Measurements from ENCODE around the gene PFKL.
"Not testable (repeated sequence)": the region's sequence is repeated elsewhere in the genome, so short reads cannot be mapped to it uniquely, and the experiment has no call there.

PFKL gene

DNA sequence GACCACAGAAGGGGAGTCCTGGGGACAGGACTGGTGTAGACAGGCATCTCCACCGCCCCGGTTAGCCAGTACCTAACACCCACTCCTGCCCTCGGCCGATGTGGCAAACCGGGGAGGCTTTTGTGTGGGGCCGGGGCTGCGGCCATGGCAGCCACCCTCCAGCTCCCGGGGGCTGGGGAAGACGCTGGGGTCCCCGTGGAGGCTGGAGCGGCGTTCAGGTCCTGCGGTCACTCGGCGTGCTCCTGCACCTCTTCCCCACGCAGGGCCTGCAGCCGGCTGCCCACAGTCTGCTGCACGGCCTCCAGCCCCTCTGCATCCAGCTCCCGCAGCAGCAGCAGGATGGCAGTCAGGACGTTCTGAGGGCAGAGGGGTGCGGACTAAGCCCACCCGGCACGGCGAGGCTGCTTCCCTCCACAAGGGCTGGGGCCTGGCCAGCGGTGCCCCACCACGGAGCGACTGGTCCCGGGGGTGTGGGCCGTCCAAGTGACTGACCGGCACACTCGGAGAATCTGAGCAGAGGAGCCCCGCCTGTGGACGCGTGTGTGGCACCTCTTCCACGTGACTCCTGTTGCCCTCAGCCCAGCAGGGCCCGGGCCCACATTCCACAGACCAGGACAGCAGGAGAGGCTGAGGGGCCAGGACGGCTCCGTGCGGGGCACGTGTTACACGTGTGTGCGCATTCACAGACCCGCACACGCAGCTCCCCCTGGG, 30.3 kb downstream of the PFKL start:
- DNase-seq: no peak

DNA sequence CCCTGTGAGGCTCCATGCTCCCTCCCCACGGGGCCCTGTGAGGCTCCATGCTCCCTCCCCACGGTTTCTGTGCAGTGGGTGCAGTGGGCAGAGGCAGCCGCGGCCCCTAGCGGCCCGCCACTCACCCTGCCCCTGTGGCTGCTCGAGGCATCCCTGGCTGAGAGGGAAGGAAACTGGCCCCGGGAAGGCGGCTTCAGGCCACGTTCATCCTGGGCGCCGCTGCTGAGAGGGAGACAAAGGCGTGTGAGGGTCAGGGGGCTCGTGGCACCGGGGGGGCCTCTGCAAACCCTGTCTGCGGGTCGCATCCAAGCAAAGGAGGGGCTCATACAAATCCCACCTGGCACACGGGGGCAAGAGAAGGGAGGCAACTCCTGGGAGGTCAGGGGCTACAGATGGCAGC, 30.8 kb downstream of the PFKL start:
- no peak for DNase-seq

DNA sequence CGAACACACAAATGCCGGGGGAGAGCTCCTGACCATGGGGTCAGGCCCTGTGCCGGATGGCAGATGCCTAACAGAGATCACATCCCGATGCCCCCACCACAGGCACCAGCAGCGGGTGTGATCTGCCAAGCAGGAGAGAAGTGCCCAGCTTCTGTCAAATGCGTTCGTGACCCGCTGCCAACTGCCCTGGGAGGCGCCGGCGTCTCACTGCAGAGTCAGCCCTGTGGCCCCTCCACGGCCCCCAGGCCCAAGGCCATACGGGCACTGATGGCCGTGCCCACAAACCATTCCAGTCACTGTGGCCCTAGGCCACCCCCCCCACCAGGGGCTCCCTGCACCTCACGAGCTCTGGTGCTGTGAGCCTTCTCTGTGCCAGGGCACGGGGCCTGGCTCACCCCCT, 31.4 kb downstream of the PFKL start:
- DNase-seq: no peak

- no peak for DNase-seq
Observed at GRCh38 chr21:44331650-44332307, 31.9 kb downstream of the PFKL start.

DNA sequence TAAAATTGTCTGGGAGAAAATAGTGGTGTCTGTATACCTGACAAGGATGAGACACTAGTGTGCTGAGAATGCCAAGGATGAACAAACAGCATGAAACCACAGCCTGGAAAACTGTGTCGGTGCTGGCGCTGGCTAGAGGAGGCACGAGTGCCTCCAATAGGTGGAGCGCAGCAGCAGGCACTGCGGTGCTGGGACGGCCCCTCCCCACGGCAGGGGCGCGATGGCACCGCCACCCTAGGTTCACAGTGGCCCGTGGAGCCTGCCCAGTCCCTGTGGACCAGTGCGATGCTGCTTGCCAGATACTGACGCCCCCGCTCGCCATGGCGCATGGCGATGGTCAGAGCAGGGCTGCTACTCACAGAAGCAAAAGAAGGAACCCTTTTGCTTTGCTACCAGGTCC, 32.5 kb downstream of the PFKL start:
- no peak for DNase-seq

- no peak for DNase-seq
Observed at GRCh38 chr21:44332965-44333364, 33.1 kb downstream of the PFKL start.

GRCh38 chr21:44333509-44334328, 33.9 kb downstream of the PFKL start:
- DNase-seq: no peak

DNA sequence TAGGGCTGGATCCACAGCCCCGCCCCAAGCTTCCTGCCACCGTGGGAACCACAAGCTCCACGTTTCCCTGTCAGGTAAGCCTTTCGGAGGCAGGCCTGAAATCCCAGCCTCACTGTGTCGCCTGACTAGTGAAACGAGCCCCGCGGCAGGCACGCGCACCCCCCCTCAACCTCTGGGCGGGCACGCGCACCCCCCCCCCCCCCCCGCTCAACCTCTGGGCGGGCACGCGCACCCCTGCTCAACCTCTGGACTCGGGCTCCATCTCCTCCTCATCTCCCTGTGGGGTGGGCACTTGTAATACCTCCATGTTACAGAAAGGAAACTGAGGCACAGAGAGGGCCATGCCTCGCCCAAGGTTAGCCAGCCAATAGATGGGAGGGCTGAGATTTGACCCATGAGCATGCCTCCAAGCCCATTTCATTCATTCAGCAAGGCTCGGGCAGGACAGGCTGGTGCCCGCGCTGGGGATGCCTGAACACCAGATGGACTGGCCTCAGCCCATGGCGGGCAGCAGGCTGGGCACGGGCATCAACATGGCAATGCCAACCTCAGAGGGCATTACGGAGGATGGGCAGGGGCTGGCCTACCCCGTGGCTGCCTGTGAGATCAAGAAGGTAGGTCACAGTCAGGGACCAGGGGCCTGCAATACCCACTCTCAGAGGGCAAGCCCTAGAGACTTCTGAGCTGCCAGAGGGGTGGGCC, 34.6 kb downstream of the PFKL start:
- DNase-seq: no peak

DNA sequence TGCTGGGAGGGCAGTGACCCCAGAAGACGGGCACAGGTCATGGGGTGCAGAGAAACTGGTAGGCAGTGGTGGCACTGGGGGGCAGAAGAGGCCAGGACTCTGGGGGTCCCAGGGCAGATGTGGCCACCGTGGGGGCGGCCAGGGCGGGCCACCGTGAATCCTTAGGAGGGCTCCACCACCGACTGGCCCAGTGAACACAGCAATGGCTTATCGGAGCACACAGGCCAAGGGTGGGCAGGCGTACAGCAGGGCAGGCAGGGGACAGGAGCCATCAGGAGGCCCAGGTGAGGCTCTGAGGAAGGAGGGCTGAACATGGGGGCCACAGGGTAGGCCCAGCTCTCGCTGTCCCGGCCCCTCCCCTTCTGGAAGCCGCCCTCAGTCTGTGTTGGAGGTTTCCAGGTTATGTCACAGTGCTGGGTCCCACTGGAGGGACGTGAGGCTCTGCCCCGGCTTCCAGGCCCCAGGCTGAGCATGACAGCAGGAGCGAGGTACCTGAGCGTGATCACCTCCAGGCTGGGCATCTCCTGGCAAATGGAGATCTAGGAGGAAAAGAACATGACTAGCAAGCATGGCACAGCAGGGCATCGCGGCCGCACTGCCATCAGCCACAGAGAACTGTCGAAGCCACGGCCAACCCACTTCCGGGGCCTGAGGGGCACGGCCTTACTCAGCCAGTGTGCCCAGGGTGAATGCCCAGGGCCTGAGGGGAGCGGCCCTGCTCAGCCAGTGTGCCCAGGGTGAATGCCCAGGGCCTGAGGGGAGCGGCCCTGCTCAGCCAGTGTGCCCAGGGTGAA, 35.6 kb downstream of the PFKL start:
- DNase-seq: no peak

GRCh38 chr21:44337449-44337848, 37.6 kb downstream of the PFKL start:
- DNase-seq: no peak

GRCh38 chr21:44337941-44338895, 38.4 kb downstream of the PFKL start:
- no peak for DNase-seq

GRCh38 chr21:44338971-44339910, 39.4 kb downstream of the PFKL start, which contains the start of gene CFAP410:
Gene CFAP410, minus strand, starts transcription at chr21:44339390. Its CDS starts 196 bp downstream, at chr21:44339194.
- DNase-seq: peak; percentile 94

- not testable (repeated sequence) for DNase-seq
Observed at GRCh38 chr21:44341726-44342458, 42.0 kb downstream of the PFKL start.

DNA sequence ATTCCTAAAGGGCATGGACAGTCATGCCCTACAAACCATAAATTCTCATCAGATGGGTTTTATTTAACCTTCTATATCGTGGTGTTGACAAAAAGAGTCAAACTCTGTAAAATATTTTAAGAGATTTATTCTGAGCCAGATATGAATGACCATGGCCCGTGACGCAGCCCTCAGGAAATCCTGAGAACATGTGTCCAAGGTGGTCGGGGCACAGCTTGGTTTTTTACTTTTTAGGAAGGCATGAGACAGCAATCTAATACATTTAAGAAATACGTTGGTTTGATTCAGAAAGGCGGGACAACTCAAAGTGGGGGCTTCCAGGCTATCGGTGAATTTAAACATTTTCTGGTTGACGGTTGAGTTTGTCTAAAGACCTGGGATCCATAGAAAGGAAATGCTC, 43.1 kb downstream of the PFKL start:
- DNase-seq: not testable (repeated sequence)

- DNase-seq: no peak
Observed at GRCh38 chr21:44344541-44345183, 44.8 kb downstream of the PFKL start.

DNA sequence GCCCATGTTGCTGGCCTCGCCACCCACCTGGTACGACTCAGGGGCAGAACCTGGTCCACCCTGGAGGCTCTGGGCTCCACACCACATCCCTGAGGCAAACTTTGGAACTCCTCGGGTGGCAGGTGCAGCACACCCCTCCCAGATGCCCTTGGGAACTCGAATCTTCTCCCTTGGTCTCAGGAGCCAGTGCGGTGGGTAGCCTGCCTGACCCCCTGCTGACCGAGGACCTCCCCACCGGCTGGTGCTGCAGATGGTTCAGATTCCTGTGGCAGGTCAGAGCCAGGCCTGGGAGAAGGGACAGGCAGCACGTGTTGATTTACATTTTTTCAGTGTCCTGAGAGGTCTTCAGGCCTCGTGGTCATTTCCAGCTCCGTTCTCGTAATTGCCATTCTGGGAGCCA, 45.6 kb downstream of the PFKL start:
- DNase-seq: no peak

DNA sequence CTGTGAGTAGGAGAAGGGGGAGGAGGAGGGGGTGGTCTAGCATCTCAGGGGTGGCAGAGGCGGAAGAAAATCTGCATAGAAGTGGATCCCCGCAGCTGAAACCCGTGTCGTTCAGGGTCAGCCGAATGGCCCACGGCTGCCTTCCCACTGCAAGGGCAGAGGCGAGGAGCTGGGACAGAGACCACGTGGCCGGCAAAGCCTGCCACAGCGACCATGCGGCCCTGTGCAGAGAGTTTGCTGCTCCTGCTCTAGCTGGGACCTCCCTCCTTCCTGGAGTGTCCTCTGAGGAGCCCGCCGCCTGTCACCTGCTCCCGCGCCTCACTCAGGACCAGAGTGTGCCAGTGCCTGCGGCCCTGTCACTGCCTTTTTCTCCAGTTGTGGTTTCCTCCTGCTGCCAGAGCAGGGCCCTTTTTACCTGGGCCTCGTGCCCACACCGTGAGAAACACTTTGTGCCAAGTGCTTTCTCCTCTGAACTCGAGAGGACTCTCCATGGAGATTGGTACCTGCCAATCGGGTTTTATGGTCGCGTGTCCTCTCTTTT, 48.1 kb downstream of the PFKL start:
- DNase-seq: no peak

GRCh38 chr21:44348861-44349260, 49.0 kb downstream of the PFKL start:
- DNase-seq: no peak

All from KG1 (cell line).